Measurements from ENCODE around the gene HYAL3. TPM values are rescaled to one million over a fixed set of nuclear protein-coding genes. Genes with fewer than 3 reads are reported as not detected.
A peak's percentile ranks its signal among the peaks of the same experiment; 100 is the strongest.

Gene HYAL3
- total and polyA plus RNA-seq, 7 donors = 0.60 to 8.3 (median 3.3) TPM

DNA sequence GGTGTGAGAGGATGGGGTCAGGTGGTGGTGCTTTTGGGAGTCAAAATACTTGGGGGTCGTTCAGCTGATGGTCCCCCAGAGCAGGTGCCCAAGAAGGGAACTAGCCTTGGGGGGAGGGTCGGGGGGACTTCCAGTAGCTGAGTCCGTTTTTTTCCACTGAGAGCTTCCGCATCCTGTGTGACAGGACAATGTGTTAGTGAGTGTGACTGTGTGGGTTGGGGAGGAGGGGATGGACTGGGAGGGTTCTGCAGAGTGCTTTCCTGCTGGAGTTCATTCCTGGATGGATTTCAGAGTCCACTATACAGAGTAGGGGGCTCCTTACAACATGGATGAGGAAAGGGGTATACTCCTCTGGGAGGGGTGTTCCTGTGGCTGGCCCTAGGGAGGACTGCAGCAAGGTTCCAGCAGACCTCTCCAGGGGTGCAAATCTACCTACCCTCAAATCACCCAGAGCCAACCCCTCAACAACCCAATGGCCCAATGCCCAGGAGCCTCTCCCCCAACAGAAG lies 23.9 kb upstream of the HYAL3 start:
- 54 to 61% methylated on average over 4 of the region's 4 CpGs for WGBS, 2 donors
- Histone ChIP-seq H3K4me1 (peaks cover 0 to 69% (median 58%) of the 10 kb centered on the region in 4 donors), H3K27me3 (no peaks in the 10 kb centered on the region), H3K4me3 (no peak overlapping the region), H3K9me3 (no peaks in the 10 kb centered on the region), H3K36me3 (peaks cover 0 to 37% (median 5%) of the 10 kb centered on the region in 4 donors), H3K27ac (peak overlapping the region; percentile 88 to 92 (median 92))
- TF ChIP-seq, protein P1, sequence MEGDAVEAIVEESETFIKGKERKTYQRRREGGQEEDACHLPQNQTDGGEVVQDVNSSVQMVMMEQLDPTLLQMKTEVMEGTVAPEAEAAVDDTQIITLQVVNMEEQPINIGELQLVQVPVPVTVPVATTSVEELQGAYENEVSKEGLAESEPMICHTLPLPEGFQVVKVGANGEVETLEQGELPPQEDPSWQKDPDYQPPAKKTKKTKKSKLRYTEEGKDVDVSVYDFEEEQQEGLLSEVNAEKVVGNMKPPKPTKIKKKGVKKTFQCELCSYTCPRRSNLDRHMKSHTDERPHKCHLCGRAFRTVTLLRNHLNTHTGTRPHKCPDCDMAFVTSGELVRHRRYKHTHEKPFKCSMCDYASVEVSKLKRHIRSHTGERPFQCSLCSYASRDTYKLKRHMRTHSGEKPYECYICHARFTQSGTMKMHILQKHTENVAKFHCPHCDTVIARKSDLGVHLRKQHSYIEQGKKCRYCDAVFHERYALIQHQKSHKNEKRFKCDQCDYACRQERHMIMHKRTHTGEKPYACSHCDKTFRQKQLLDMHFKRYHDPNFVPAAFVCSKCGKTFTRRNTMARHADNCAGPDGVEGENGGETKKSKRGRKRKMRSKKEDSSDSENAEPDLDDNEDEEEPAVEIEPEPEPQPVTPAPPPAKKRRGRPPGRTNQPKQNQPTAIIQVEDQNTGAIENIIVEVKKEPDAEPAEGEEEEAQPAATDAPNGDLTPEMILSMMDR (IDR thresholded peaks at IDR 0.05) = no peak
- TF ChIP-seq POLR2A (IDR thresholded peaks at IDR 0.05) = no peak
- no peak for TF ChIP-seq POLR2AphosphoS5 (IDR thresholded peaks at IDR 0.05)
- TF ChIP-seq EP300 (IDR thresholded peaks at IDR 0.05) = no peak
- no peak for DNase-seq
- intact Hi-C loops (cut with DNase I) = loop anchor here (5.0 to 10.0 kb wide), 2 partner anchors 131 to 1062 kb away; partner anchors contain the start of genes GNAT1 and MANF

DNA sequence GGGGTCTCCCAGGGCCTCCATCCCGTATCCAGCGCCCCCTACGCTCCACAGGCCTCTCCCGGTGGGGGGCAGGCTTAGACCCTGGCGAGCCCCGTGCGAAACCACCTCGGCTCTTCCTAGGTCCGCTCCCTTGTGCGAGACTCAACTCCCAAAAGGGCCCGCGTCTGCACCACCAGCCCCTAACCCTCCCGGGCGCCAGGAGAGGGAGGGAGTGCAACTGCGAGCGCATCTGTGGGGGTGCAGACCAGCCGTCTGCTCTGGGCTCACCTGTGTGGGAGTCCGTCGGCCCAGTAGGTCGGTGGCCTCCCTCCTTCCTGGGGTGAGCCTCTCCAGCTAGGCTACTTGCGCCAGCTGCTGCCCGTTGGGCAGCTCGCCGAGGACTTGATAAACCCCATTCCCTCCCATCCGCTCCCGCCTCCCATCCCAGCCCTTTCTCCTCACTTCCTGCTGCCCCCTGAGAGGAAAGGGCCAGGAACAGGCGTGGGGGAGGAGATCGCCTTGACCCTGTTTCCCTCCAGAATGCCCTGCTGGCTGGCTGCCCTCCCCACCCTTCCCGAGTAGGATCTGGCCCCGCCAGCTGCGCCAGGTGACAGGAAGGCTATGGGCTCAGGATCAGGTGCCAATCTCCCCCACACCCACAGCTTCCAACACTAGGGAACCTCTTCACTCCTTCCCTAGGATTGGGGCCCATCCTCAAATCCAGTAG lies 23.3 kb upstream of the HYAL3 start, which contains the start of gene HYAL2:
Gene HYAL2 (minus strand): TSS at position 360 of the 706 bp plus-strand sequence. CDS start 2,256 bp downstream, outside the sequence.
- Histone ChIP-seq H3K27ac (peak within 1 kb of the TSS; percentile 88 to 92 (median 92)), H3K4me3 (peak within 1 kb of the TSS; percentile 58 to 84 (median 75)), H3K36me3 (peaks cover 0 to 43% (median 7%) of the 10 kb centered on the region in 4 donors), H3K27me3 (no peaks in the 10 kb centered on the region), H3K4me1 (peaks cover 0 to 71% (median 62%) of the 10 kb centered on the region in 4 donors), H3K9me3 (no peaks in the 10 kb centered on the region)
- TF ChIP-seq POLR2AphosphoS5 (IDR thresholded peaks at IDR 0.05) = peak; percentile 8 to 47 (median 44)
- TF ChIP-seq, protein P1 (IDR thresholded peaks at IDR 0.05) = no peak
- intact Hi-C loops (cut with DNase I) = loop anchor here (5.0 to 10.0 kb wide), 2 partner anchors 130 to 1062 kb away; partner anchors contain the start of genes GNAT1 and MANF
- no peak for DNase-seq
- WGBS, 2 donors = 50 to 63% methylated on average over 31 of the region's 31 CpGs

DNA sequence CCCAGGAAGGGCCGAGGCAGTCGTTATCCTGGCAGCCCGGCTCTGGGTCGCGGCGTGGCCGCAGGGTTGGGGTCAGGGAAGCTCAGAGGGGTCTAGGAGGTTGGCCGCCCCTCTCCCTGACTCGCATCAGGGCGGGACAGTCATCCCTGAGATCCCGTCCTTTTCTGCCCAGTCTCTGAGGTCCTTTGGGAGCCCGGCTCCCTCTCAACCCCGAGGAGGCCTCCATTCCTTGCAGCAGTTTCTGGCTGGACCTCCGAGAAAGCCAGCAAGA lies 22.8 kb upstream of the HYAL3 start:
- peak overlapping the region; percentile 58 to 84 (median 75) for H3K4me3 ChIP-seq
- peak overlapping the region; percentile 88 to 92 (median 92) for H3K27ac ChIP-seq
- no peak for DNase-seq
- peaks cover 0 to 48% (median 8%) of the 10 kb centered on the region in 4 donors for H3K36me3 ChIP-seq
- TF ChIP-seq POLR2AphosphoS5 (IDR thresholded peaks at IDR 0.05) = peak in 2 of 4 donors; percentile 23 to 28
- TF ChIP-seq EP300 (IDR thresholded peaks at IDR 0.05) = no peak
- H3K4me1 ChIP-seq = peaks cover 0 to 71% (median 61%) of the 10 kb centered on the region in 4 donors
- intact Hi-C loops (cut with DNase I) = loop anchor here (5.0 to 10.0 kb wide), 2 partner anchors 130 to 1063 kb away; partner anchors contain the start of genes GNAT1 and MANF
- WGBS, 2 donors = 37 to 45% methylated on average over 14 of the region's 14 CpGs
- H3K9me3 ChIP-seq = no peaks in the 10 kb centered on the region
- no peaks in the 10 kb centered on the region for H3K27me3 ChIP-seq

DNA sequence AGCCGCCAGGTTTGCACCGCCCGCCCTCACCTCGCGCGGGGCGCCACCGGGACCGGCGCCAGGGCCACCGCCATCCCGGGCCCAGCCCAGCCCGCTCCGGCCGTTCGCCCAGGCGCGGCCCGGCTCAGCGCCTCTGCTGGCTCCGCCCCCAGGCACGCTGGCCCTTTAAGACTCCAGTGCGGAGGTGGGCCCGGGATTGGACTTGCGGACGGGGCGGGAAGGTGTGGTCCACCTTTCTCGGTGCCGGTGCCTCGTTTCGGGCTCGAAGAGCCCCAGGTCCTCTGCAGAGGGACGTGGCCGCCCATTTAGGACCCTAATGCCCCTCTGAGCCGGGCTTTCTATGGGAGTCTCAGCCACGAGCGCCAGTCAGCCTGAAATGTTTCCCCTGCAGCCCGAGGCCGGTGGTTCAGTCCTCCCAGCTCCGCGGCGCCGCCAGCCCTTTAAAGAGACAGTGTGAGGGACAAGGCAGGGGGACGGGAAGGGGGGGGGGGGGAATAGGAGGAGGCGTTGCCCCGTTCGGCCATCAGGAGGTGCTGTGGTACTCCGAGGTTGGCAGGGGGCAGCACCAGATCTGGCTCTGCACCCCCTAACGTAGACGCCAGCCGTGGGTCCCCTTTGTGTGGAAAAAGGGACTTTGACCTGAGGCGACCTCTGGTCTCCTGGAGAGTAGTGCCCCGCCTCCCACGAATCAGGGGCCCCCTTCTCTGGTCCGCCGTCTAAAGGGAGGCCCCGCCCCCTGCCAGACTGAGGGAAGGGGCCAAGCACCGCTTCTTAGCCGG lies 22.3 kb upstream of the HYAL3 start:
- Histone ChIP-seq H3K4me3 (peak overlapping the region; percentile 58 to 84 (median 75)), H3K4me1 (peaks cover 0 to 70% (median 59%) of the 10 kb centered on the region in 4 donors), H3K27ac (peak overlapping the region; percentile 88 to 92 (median 92)), H3K36me3 (peaks cover 0 to 51% (median 8%) of the 10 kb centered on the region in 4 donors), H3K27me3 (no peaks in the 10 kb centered on the region), H3K9me3 (no peaks in the 10 kb centered on the region)
- DNase-seq = peak; percentile 95
- TF ChIP-seq EP300 (IDR thresholded peaks at IDR 0.05) (no peak), POLR2AphosphoS5 (IDR thresholded peaks at IDR 0.05) (peak in 2 of 4 donors; percentile 52 to 64), POLR2A (IDR thresholded peaks at IDR 0.05) (no peak)
- TF ChIP-seq, protein P1 (IDR thresholded peaks at IDR 0.05) = peak; percentile 22 to 50 (median 42)
- intact Hi-C loops (cut with DNase I) = loop anchor here (2.0 to 10.0 kb wide), 3 partner anchors 23 to 1063 kb away; partner anchors contain the start of genes GNAT1, HYAL3, MANF and NAA80
- 1% methylated on average over 59 of the region's 59 CpGs for WGBS, 2 donors

Data from sigmoid colon (tissue), 7 donors.